Measurements from ENCODE around the gene AEBP1.

Gene AEBP1

GRCh38 chr7:44127161-44127560 is 23.0 kb downstream of the AEBP1 start:
- no peak for TF ChIP-seq FOXP2 (optimal IDR thresholded peaks at IDR 0.05; ENCODE audit: borderline replicate concordance, extremely low read depth, extremely low read length, insufficient read depth)
- no peak for TF ChIP-seq TAF1 (IDR thresholded peaks at IDR 0.05; ENCODE audit: borderline replicate concordance, insufficient read depth, low read length)

DNA sequence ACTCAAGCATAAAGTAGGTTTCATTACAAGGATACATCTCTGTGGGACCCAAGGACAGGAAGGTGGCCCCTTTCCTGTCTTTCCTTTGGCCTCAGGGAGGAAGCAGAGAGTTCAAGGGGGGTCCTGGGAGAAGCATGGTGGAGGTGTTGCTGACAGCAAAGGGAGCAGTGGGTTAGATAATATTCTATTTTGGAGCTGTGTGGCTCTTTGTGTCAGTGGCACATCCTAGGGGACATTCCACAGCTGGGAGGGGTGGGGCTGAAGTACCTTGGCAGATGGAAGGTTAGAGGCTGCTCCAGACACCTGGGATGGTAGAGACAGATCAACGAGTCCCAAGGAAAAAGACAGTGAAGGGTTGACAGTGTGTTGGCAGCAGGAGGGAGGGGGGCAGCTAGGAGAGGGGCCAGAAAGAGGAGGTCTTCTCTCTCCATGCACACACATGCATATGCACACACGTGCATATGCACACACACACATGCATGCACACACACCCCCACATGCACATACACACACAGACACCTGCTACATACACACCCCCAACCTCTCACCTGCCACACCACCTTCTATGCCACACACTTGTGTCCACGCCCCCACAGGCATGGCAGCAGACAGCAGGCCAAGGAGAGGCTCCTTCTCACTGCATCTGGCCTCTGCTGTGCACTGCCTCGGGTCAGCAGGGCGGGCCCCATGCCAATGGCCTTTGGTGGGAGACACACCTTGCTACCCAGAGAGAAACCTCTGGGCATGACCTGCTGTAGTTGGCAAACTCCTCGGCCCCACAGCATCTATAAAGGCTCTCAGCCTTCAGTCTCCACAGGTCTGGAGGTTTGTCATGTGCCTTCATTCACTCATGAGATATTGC is 24.8 kb downstream of the AEBP1 start:
- TF ChIP-seq TAF1 (IDR thresholded peaks at IDR 0.05; ENCODE audit: borderline replicate concordance, insufficient read depth, low read length): no peak
- TF ChIP-seq FOXP2 (optimal IDR thresholded peaks at IDR 0.05; ENCODE audit: borderline replicate concordance, extremely low read depth, extremely low read length, insufficient read depth): no peak

GRCh38 chr7:44131173-44132029 is 27.3 kb downstream of the AEBP1 start:
- TF ChIP-seq FOXP2 (optimal IDR thresholded peaks at IDR 0.05; ENCODE audit: borderline replicate concordance, extremely low read depth, extremely low read length, insufficient read depth) (no peak), REST (IDR thresholded peaks at IDR 0.05; ENCODE audit: insufficient read depth in 1 of 2, low read depth in 2 of 2, low read length in 2 of 2) (no peak), TAF1 (IDR thresholded peaks at IDR 0.05; ENCODE audit: borderline replicate concordance, insufficient read depth, low read length) (no peak), SIN3A (IDR thresholded peaks at IDR 0.05; ENCODE audit: borderline replicate concordance, insufficient read depth, low read length) (no peak), POLR2AphosphoS5 (IDR thresholded peaks at IDR 0.05; ENCODE audit: low read depth, low read length) (no peak)

GRCh38 chr7:44132039-44132438 is 27.9 kb downstream of the AEBP1 start:
- TF ChIP-seq SIN3A (IDR thresholded peaks at IDR 0.05; ENCODE audit: borderline replicate concordance, insufficient read depth, low read length): no peak
- TF ChIP-seq REST (IDR thresholded peaks at IDR 0.05; ENCODE audit: insufficient read depth in 1 of 2, low read depth in 2 of 2, low read length in 2 of 2): no peak
- TF ChIP-seq TAF1 (IDR thresholded peaks at IDR 0.05; ENCODE audit: borderline replicate concordance, insufficient read depth, low read length): no peak
- TF ChIP-seq POLR2AphosphoS5 (IDR thresholded peaks at IDR 0.05; ENCODE audit: low read depth, low read length): no peak
- no peak for TF ChIP-seq FOXP2 (optimal IDR thresholded peaks at IDR 0.05; ENCODE audit: borderline replicate concordance, extremely low read depth, extremely low read length, insufficient read depth)

DNA sequence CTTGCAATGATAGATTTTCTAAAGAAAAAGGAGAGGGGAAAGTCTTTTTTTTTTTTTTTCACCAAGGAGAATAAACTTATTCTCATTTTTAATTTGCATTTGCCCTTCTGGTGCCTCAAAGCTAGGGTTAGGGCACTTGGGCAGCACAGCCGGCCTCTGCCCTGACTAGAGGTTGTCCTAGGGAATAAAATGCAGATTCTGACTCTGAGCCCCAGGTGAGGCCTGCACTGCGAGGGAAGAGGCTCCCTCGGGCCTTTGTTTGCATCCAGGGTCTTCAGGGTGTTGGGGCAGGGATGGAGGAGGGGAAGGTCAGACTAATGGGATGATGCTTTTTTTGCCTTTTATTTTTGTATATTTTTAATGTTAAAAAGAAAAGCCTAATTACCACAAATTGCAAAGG is 29.1 kb downstream of the AEBP1 start:
- TF ChIP-seq SIN3A (IDR thresholded peaks at IDR 0.05; ENCODE audit: borderline replicate concordance, insufficient read depth, low read length) (no peak), POLR2AphosphoS5 (IDR thresholded peaks at IDR 0.05; ENCODE audit: low read depth, low read length) (no peak), TAF1 (IDR thresholded peaks at IDR 0.05; ENCODE audit: borderline replicate concordance, insufficient read depth, low read length) (no peak), FOXP2 (optimal IDR thresholded peaks at IDR 0.05; ENCODE audit: borderline replicate concordance, extremely low read depth, extremely low read length, insufficient read depth) (no peak), REST (IDR thresholded peaks at IDR 0.05; ENCODE audit: insufficient read depth in 1 of 2, low read depth in 2 of 2, low read length in 2 of 2) (no peak)
